ENCODE data around the gene PMEPA1. TPM values are rescaled to one million over a fixed set of nuclear protein-coding genes. Genes with fewer than 3 reads are reported as not detected.

The PMEPA1 gene
- polyA plus RNA-seq, 4 donors: 4.0 to 12.7 (median 9.6) TPM

DNA sequence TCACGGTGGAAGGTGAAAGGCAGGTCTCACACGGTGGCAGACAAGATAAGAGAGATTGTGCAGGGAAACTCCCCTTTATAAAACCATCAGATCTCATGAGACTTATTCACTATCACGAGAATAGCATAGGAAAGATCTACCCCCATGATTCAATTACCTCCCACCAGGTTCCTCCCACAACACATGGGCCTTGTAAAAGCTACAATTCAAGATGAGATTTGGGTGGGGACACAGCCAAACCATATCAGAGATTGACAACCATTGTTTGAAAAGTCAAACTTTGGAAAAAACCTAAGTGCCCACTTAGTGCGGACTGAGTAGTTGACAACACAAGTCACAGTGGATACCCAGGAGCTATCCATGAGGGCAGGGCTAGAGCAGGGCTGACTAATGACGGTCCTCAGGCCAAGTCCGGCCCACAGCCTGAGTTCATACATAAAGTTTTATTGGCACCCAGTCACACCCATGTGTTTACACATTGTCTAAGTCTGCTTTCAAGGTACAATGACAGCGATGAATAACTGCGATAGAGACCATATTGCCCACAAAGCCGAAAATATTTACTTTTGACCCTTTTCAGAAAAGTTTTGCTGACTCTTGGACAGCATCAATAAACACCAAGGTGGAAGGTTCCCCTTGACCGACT, 33.8 kb upstream of the PMEPA1 start:
- FAIRE-seq: no peak

DNA sequence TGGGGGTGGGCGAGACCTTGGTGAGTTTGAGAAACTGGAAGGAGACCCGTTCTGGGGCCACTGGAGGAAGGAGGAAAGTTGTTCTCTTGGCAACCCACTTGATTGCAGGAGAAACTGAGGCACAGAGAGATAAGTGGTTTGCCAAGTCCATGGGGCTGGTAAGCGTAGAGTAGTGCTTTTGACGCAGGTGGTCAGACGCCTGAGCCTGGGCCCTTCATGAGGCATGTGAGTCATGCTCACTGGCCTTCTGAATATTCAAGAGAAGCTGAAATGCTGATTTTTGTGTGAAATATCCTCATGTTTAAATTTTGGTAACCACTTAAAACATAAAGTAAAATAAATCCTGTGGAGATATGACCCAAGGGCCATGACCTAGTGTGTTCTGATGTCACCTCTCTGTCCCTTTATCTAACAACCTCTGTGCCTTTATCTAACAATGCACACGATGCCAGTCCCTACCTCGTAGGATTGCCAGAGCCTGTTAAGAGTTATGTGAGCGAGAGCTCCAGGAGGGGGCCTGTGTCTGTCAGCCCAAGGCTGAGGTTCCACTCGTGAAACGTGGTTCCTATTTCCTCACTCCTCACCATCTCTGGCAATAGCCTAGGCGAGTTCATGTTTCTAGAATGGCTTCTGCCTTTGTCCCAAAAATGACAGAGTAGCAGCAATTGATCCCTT, 32.8 kb upstream of the PMEPA1 start:
- H3K4me1 ChIP-seq (ENCODE audit: control insufficient read depth in 3 of 3, insufficient read depth in 2 of 3, low read depth in 1 of 3, low read length in 2 of 3): peaks cover 0 to 2% (median 0%) of the 10 kb centered on the region in 3 donors
- FAIRE-seq: no peak
- H3K27me3 ChIP-seq (ENCODE audit: control insufficient read depth in 3 of 3, insufficient read depth in 3 of 3, low read length in 3 of 3): no peaks in the 10 kb centered on the region
- no peaks in the 10 kb centered on the region for H3K36me3 ChIP-seq (ENCODE audit: control insufficient read depth in 3 of 3, insufficient read depth in 2 of 3, low read depth in 1 of 3, low read length in 3 of 3)
- peaks cover 0 to 7% of the 10 kb centered on the region in 2 donors for H3K9me3 ChIP-seq (ENCODE audit: control insufficient read depth in 2 of 2, insufficient read depth in 1 of 2, low read depth in 1 of 2, low read length in 1 of 2)
- H3K4me3 ChIP-seq (ENCODE audit: low read depth in 1 of 3, low read length in 3 of 3): no peak overlapping the region
- 45 to 71% (median 56%) methylated on average over 11 of the region's 11 CpGs for WGBS, 3 donors
- no peak for DNase-seq
- H3K27ac ChIP-seq (ENCODE audit: low read depth in 1 of 3, low read length in 2 of 3): no peak overlapping the region

More for the DNA sequence above, 33.8 kb upstream of the PMEPA1 start:
- peaks cover 0 to 3% (median 0%) of the 10 kb centered on the region in 3 donors for H3K27me3 ChIP-seq (ENCODE audit: control insufficient read depth in 3 of 3, insufficient read depth in 3 of 3, low read length in 3 of 3)
- 23 to 66% (median 35%) methylated on average over 10 of the region's 10 CpGs for WGBS, 3 donors
- H3K4me1 ChIP-seq (ENCODE audit: control insufficient read depth in 3 of 3, insufficient read depth in 2 of 3, low read depth in 1 of 3, low read length in 2 of 3): peaks cover 0 to 3% (median 2%) of the 10 kb centered on the region in 3 donors
- H3K27ac ChIP-seq (ENCODE audit: low read depth in 1 of 3, low read length in 2 of 3): no peak overlapping the region
- peaks cover 0 to 7% of the 10 kb centered on the region in 2 donors for H3K9me3 ChIP-seq (ENCODE audit: control insufficient read depth in 2 of 2, insufficient read depth in 1 of 2, low read depth in 1 of 2, low read length in 1 of 2)
- no peaks in the 10 kb centered on the region for H3K36me3 ChIP-seq (ENCODE audit: control insufficient read depth in 3 of 3, insufficient read depth in 2 of 3, low read depth in 1 of 3, low read length in 3 of 3)
- H3K4me3 ChIP-seq (ENCODE audit: low read depth in 1 of 3, low read length in 3 of 3): no peak overlapping the region
- peak in 1 of 2 donors; percentile 41 for DNase-seq

DNA sequence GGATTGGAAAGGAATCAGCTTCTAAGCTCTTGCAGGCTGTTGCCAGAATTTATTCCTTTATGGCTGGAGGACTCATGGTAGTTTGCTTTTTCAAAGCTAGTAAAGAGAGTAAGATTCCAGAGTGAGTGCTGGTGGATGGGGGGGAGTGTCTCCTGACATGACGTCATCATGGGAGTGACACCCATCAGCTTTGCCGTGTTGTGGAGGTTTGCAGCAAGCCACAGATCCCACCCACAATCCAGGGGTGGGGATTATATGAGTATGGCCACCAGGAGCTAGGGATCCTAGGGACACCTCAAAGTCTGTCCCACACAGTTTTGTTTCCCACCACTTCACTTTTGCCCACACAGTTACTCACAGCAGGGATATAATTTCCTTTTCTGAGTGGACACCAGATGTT, 28.7 kb upstream of the PMEPA1 start:
- DNase-seq: peak; percentile 4 to 56
- no peaks in the 10 kb centered on the region for H3K4me1 ChIP-seq (ENCODE audit: control insufficient read depth in 3 of 3, insufficient read depth in 2 of 3, low read depth in 1 of 3, low read length in 2 of 3)
- FAIRE-seq: no peak
- no peaks in the 10 kb centered on the region for H3K36me3 ChIP-seq (ENCODE audit: control insufficient read depth in 3 of 3, insufficient read depth in 2 of 3, low read depth in 1 of 3, low read length in 3 of 3)
- no peaks in the 10 kb centered on the region for H3K9me3 ChIP-seq (ENCODE audit: control insufficient read depth in 2 of 2, insufficient read depth in 1 of 2, low read depth in 1 of 2, low read length in 1 of 2)
- no peak overlapping the region for H3K27ac ChIP-seq (ENCODE audit: low read depth in 1 of 3, low read length in 2 of 3)
- 7 to 27% (median 19%) methylated on average over 2 of the region's 2 CpGs for WGBS, 3 donors
- H3K27me3 ChIP-seq (ENCODE audit: control insufficient read depth in 3 of 3, insufficient read depth in 3 of 3, low read length in 3 of 3): no peaks in the 10 kb centered on the region
- H3K4me3 ChIP-seq (ENCODE audit: low read depth in 1 of 3, low read length in 3 of 3): no peak overlapping the region

DNA sequence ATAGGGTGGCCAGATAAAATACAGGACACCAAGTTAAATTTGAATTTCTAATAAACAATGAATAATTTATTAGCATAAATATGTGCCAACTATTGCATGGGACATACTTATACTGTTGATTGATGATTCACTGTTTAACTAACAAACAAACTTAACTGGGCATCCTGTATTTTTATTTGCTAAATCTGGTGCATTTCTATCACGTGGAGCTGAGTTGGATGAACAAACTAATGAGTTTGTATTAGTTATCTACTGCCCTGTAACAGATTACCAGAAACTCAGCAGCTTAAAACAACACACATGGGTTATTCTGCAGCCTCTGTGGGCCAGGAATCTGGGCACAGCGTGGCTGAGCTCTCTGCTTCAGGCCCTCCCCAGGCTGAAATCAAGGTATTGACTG, 28.2 kb upstream of the PMEPA1 start:
- no peaks in the 10 kb centered on the region for H3K27me3 ChIP-seq (ENCODE audit: control insufficient read depth in 3 of 3, insufficient read depth in 3 of 3, low read length in 3 of 3)

DNA sequence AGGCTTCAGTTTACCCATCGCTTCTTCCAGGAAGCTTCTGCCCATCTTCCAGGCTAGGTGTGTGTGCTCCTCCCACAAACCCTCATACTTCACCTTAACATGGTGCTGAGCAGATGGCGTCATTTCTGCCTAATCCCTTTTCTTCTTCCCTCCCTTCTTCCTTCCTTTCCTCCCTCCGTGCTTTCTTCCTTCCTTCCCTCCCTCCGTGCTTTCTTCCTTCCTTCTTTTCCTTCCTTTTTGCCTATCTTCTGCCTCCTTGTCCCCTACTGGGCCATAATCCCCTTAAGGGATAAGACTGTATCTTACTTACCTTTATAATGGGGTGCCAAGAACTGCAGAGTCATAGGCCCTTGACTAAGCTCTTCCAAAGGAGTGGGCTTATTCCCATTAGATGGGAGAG, 27.5 kb upstream of the PMEPA1 start:
- DNase-seq: no peak
- H3K9me3 ChIP-seq (ENCODE audit: control insufficient read depth in 2 of 2, insufficient read depth in 1 of 2, low read depth in 1 of 2, low read length in 1 of 2): no peaks in the 10 kb centered on the region
- H3K27me3 ChIP-seq (ENCODE audit: control insufficient read depth in 3 of 3, insufficient read depth in 3 of 3, low read length in 3 of 3): no peaks in the 10 kb centered on the region
- H3K36me3 ChIP-seq (ENCODE audit: control insufficient read depth in 3 of 3, insufficient read depth in 2 of 3, low read depth in 1 of 3, low read length in 3 of 3): no peaks in the 10 kb centered on the region
- H3K4me3 ChIP-seq (ENCODE audit: low read depth in 1 of 3, low read length in 3 of 3): no peak overlapping the region
- H3K4me1 ChIP-seq (ENCODE audit: control insufficient read depth in 3 of 3, insufficient read depth in 2 of 3, low read depth in 1 of 3, low read length in 2 of 3): no peaks in the 10 kb centered on the region
- no peak for FAIRE-seq
- 70 to 86% (median 74%) methylated on average over 4 of the region's 4 CpGs for WGBS, 3 donors
- peak overlapping the region in 1 of 3 donors; percentile 17 for H3K27ac ChIP-seq (ENCODE audit: low read depth in 1 of 3, low read length in 2 of 3)

More for the DNA sequence above, 28.2 kb upstream of the PMEPA1 start:
- H3K36me3 ChIP-seq (ENCODE audit: control insufficient read depth in 3 of 3, insufficient read depth in 2 of 3, low read depth in 1 of 3, low read length in 3 of 3): no peaks in the 10 kb centered on the region
- H3K9me3 ChIP-seq (ENCODE audit: control insufficient read depth in 2 of 2, insufficient read depth in 1 of 2, low read depth in 1 of 2, low read length in 1 of 2): no peaks in the 10 kb centered on the region
- WGBS, 3 donors: 11 to 59% (median 24%) methylated on average over 2 of the region's 2 CpGs
- H3K27ac ChIP-seq (ENCODE audit: low read depth in 1 of 3, low read length in 2 of 3): no peak overlapping the region
- no peak overlapping the region for H3K4me3 ChIP-seq (ENCODE audit: low read depth in 1 of 3, low read length in 3 of 3)
- DNase-seq (no peak), FAIRE-seq (no peak)
- no peaks in the 10 kb centered on the region for H3K4me1 ChIP-seq (ENCODE audit: control insufficient read depth in 3 of 3, insufficient read depth in 2 of 3, low read depth in 1 of 3, low read length in 2 of 3)

DNA sequence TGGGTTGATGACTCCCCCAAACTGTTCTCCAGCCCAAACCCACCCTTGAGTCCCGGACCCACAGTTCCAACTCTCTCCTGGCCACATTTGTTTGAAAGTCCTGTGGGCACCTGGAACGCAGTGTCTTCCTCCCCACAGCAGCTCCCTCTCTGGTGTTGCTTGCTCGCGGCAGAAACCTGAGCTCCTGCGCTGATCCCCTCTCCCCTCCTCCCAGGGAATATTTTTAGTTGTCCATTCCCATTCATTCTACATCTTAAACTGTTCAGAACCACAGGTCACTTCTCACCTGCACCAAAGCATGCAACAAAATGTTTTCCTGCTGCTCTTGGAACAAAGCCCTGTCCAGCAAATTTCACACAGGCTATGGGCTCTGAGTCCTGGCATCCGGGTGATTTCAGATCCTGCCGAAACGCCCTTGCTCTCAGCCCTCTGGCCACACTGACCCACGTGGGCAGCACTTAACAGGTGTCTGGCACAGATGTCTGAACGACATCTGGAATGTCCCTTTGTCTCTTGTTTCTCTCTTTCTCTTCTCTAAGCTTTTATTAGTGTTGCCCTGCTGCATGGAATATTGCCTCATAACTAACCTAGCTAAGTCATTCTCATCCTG, 27.0 kb upstream of the PMEPA1 start:
- Histone ChIP-seq H3K9me3 (ENCODE audit: control insufficient read depth in 2 of 2, insufficient read depth in 1 of 2, low read depth in 1 of 2, low read length in 1 of 2) (no peaks in the 10 kb centered on the region), H3K36me3 (ENCODE audit: control insufficient read depth in 3 of 3, insufficient read depth in 2 of 3, low read depth in 1 of 3, low read length in 3 of 3) (no peaks in the 10 kb centered on the region), H3K27ac (ENCODE audit: low read depth in 1 of 3, low read length in 2 of 3) (peak overlapping the region in 1 of 3 donors; percentile 6), H3K4me1 (ENCODE audit: control insufficient read depth in 3 of 3, insufficient read depth in 2 of 3, low read depth in 1 of 3, low read length in 2 of 3) (no peaks in the 10 kb centered on the region), H3K27me3 (ENCODE audit: control insufficient read depth in 3 of 3, insufficient read depth in 3 of 3, low read length in 3 of 3) (no peaks in the 10 kb centered on the region), H3K4me3 (ENCODE audit: low read depth in 1 of 3, low read length in 3 of 3) (no peak overlapping the region)
- no peak for DNase-seq
- FAIRE-seq: no peak
- 54 to 70% (median 59%) methylated on average over 10 of the region's 10 CpGs for WGBS, 3 donors

DNA sequence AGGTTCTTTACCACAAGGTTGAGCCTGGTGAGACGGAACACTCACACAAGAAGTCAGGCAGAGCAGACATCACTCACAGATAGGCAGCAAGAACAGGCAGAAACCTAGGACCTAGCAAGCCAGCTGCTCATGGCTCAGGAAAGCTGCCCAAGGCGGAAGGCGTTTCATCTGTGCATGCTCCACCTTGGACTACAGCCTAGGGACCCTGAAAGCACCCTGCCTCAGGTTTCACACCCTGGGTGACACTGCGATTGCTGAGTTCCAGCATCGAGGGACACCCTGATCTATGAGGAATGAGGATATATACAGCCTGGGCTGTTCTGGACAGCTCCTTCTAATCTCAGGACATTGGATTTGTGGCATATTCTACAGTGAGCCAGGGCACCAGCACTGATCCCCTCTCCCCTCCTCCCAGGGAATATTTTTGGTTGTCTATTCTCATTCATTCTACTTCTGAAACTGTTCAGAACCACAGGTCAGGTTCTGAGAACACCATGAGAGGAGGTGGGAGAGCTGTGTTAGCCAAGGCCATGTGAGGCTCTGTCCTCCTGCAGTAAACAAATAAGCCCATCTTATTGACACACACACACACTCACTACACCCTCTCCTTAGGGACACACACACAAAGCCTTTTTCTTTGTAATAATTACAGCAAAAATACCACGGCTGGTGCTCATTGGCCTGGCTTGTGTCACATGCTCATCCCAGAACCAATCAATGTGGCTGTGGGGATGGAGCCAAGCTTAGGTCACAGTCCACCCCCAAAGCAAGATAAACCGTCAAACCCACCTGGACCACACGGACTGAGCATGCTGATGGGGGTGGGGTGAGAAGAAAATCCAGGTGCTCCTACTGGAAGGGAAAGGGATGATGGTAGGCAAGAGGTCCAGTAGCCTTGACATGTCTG, 26.3 kb upstream of the PMEPA1 start:
- Histone ChIP-seq H3K27me3 (ENCODE audit: control insufficient read depth in 3 of 3, insufficient read depth in 3 of 3, low read length in 3 of 3) (no peaks in the 10 kb centered on the region), H3K27ac (ENCODE audit: low read depth in 1 of 3, low read length in 2 of 3) (peak overlapping the region in 1 of 3 donors; percentile 18), H3K36me3 (ENCODE audit: control insufficient read depth in 3 of 3, insufficient read depth in 2 of 3, low read depth in 1 of 3, low read length in 3 of 3) (no peaks in the 10 kb centered on the region), H3K4me3 (ENCODE audit: low read depth in 1 of 3, low read length in 3 of 3) (no peak overlapping the region), H3K9me3 (ENCODE audit: control insufficient read depth in 2 of 2, insufficient read depth in 1 of 2, low read depth in 1 of 2, low read length in 1 of 2) (no peaks in the 10 kb centered on the region), H3K4me1 (ENCODE audit: control insufficient read depth in 3 of 3, insufficient read depth in 2 of 3, low read depth in 1 of 3, low read length in 2 of 3) (no peaks in the 10 kb centered on the region)
- FAIRE-seq (no peak), DNase-seq (no peak)
- WGBS, 3 donors: 71 to 77% (median 76%) methylated on average over 8 of the region's 8 CpGs

DNA sequence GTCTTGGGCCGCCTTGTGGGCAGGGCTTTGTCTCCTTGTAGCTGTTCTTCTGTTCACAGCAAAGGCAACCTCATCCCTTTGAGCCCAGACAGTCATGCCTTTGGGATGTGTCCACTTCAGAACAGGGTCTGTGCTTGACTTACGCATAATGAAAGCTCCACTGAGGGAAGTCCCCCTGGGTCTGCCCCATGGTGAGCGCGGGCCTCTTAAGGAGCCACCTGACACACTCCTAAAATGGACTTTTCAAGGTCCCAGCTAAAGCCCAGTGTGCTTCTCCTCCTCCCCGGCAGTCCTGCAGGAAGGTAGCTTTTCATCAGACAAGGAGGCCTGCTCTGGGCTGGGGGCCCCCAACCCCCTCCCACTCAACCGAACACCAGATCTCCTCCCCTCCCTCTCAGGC, 24.9 kb upstream of the PMEPA1 start:
- 80 to 88% (median 87%) methylated on average over 6 of the region's 6 CpGs for WGBS, 3 donors

More for the DNA sequence above, 24.9 kb upstream of the PMEPA1 start:
- Histone ChIP-seq H3K4me3 (ENCODE audit: low read depth in 1 of 3, low read length in 3 of 3) (no peak overlapping the region), H3K27ac (ENCODE audit: low read depth in 1 of 3, low read length in 2 of 3) (no peak overlapping the region), H3K27me3 (ENCODE audit: control insufficient read depth in 3 of 3, insufficient read depth in 3 of 3, low read length in 3 of 3) (no peaks in the 10 kb centered on the region), H3K9me3 (ENCODE audit: control insufficient read depth in 2 of 2, insufficient read depth in 1 of 2, low read depth in 1 of 2, low read length in 1 of 2) (no peaks in the 10 kb centered on the region), H3K36me3 (ENCODE audit: control insufficient read depth in 3 of 3, insufficient read depth in 2 of 3, low read depth in 1 of 3, low read length in 3 of 3) (no peaks in the 10 kb centered on the region), H3K4me1 (ENCODE audit: control insufficient read depth in 3 of 3, insufficient read depth in 2 of 3, low read depth in 1 of 3, low read length in 2 of 3) (no peaks in the 10 kb centered on the region)
- FAIRE-seq (no peak), DNase-seq (no peak)
